Cardiac fibroblast (primary cell): ENCODE data around the gene CFAP91.

ENCODE experiments used
- DNase-seq, 2 donors: peaks; one replicate each; pipeline versions ENCODE4 v3.0.0 to v3.0.0-alpha.2; 2010; ENCODE audit warnings: low read depth in 2 of 2
- H3K4me3 ChIP-seq, 2 donors: replicated peaks in 1 of 2; 1 replicate in 1 of 2; 2 replicates in 1 of 2; pipeline ENCODE4 v1.5.1; 2011; ENCODE audit warnings: low read depth in 2 of 2, low read length in 2 of 2, mild to moderate bottlenecking in 2 of 2, moderate library complexity in 1 of 2
- TF ChIP-seq, protein P1 (sequence below): IDR thresholded peaks from one replicate; pipeline ENCODE4 v1.5.1; 2011; ENCODE audit warnings: low read depth, mild to moderate bottlenecking, low read length, inconsistent platforms

Gene CFAP91

GRCh38 chr3:119679874-119680273 is 22.9 kb upstream of the CFAP91 start:
- DNase-seq, result no peak
- TF ChIP-seq, protein P1, sequence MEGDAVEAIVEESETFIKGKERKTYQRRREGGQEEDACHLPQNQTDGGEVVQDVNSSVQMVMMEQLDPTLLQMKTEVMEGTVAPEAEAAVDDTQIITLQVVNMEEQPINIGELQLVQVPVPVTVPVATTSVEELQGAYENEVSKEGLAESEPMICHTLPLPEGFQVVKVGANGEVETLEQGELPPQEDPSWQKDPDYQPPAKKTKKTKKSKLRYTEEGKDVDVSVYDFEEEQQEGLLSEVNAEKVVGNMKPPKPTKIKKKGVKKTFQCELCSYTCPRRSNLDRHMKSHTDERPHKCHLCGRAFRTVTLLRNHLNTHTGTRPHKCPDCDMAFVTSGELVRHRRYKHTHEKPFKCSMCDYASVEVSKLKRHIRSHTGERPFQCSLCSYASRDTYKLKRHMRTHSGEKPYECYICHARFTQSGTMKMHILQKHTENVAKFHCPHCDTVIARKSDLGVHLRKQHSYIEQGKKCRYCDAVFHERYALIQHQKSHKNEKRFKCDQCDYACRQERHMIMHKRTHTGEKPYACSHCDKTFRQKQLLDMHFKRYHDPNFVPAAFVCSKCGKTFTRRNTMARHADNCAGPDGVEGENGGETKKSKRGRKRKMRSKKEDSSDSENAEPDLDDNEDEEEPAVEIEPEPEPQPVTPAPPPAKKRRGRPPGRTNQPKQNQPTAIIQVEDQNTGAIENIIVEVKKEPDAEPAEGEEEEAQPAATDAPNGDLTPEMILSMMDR, result no peak
- H3K4me3 ChIP-seq, result no peak overlapping the region

DNA sequence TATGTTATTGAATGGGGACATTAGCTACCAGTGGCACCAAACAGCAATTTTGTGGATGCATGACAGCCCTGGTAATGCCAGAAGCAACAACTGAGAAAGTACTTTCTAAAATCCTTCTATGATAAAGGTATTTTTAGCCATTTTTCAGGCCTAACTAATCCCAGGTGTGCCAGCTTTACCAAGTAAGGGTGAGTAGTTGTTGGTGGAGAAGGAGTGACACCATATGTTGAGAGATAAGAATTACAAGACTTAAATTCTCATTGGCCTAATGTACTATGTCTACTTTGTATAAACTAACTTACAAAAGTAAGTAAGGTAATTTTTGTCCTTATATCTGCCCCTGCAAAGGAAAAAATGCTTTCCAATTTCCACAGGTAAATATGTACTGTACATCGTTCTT is 21.5 kb upstream of the CFAP91 start:
- H3K4me3 ChIP-seq, result no peak overlapping the region
- DNase-seq, result peak; percentile 65 to 67
- TF ChIP-seq, protein P1, result peak; percentile 45

DNA sequence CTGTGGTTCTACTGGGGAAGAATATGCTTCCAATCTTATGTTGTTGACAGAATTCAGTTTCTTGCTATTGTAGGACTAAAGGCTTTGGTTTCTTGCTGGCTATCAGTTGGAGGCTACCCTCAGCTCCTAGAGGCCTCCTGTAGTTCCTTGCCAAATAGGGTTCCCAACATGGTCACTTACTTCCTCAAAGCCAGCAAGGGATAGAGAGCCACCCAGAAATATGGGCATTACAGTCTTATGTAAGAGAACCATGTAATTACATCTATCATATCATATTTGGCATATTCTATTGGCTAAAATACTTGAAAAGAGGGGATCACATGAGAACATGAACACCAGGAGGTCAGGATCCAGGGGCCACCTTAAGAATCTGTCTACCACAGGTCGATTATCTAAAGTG is 19.4 kb upstream of the CFAP91 start:
- TF ChIP-seq, protein P1, result no peak
- DNase-seq, result no peak
- no peak overlapping the region for H3K4me3 ChIP-seq

DNA sequence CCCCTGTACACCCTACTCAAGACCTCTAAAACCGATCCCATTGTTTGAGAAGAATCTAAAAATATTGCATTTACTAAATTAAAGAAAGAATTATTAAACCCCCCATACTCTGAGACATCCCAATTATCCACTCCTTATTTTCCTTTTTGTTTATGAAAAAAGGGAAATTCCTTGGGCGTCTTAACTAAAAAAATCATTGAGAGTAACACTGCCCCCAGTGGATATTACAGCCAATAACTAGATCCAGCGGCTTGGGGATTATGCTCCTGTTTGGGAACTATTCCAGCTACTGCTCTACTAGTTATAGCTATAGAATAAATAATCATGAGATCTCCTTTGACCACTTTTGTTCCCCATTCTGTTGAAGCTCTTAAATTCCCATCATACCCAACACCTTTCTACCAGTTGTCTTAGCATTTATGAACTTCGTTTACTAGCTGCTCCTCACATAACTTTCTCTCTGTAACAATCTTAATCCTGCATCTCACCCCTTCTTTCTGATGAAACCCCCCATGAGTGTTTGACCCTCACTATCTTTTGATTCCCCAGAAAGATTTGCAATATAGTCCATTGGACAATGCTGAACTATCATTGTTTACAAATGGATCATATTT is 12.7 kb upstream of the CFAP91 start:
- peak; percentile 45 to 60 for DNase-seq
- no peak overlapping the region for H3K4me3 ChIP-seq
- TF ChIP-seq, protein P1, result peak; percentile 48

DNA sequence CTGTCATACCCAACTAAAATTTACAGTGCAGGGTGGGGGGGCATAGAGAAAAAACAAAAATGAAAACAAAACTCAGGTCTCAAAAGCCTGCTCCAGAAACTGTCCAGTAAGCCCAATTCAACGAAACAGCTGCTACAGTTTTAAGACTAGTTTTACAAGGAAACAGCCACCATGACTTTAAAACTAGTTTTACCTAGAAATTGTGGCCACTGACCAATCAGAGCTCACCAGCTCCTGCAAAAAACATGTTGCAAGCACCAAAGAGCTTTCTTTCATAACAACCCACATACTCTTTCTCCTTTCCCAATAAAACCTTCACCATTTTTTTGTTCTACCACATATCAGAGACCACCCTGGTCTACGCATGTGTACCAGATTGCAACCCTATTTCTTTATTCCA is 7.3 kb upstream of the CFAP91 start:
- H3K4me3 ChIP-seq, result no peak overlapping the region
- DNase-seq, result peak; percentile 17 to 43
- TF ChIP-seq, protein P1, result no peak

- DNase-seq, result no peak
- no peak overlapping the region for H3K4me3 ChIP-seq
- TF ChIP-seq, protein P1, result no peak
Observed at GRCh38 chr3:119697394-119697793, 5.4 kb upstream of the CFAP91 start.
